HG02571 (cell line): ENCODE data around the gene GPR151.

Experiments used
- ATAC-seq: cut with Tn5 transposase; IDR thresholded peaks from one replicate; pipeline ENCODE4 v1.9.1; 2021; ENCODE audit warnings: mild to moderate bottlenecking, moderate library complexity; ENCODE audit not compliant: unreplicated experiment

Gene GPR151

DNA sequence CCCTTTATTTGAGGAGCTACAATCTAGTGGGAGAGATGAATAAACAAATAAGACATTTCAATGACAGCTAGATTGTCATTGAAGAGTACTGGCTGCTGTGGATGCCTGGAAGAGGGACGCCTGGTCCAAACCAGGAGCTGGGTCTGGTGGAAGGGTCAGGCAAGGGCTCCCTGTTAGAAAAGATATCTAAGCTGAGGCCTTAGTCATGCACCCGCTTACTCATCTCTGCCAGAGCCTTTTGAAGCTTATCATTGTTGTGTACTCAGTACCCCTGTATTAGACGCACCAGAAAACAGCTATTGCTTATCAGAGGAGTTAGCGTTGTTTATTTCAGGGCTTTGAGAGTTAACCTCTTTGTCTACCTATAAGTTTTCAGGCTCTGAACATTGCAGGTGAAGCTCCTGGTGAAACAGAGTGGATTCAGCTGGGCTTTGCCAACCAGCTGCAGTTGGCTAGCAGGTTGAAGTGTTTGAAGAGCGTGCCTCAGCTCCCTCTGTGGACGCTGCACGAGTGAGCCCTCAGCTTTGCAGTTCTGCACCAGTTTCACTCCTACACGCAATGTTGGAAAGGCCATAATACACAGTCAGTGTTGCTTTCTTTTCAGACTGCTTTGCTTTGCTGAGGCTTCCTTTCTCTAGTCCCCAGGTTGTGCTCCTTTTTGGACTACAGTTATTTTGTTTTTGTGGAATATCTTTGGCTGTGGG, 5.6 kb upstream of the GPR151 start:
- ATAC-seq = no peak

DNA sequence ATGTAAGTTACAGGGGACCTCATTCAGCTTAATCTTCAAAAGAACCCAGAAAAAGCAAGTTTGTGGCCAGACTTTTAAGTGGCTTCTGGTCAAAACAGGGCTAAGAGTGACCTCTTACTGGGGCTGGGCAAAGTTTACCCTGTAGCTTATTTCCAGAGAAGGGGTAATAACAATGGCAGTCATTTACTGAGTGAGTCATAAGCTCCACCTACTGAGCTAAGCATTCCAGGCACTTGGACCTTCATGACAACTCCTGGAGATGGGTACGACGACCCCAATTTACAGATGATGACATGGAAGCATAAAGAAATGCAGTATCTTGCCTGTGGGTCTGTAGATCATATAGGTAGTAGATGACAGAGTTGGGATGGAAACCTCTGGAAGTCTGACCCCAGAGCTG, 4.7 kb upstream of the GPR151 start:
- no peak for ATAC-seq

DNA sequence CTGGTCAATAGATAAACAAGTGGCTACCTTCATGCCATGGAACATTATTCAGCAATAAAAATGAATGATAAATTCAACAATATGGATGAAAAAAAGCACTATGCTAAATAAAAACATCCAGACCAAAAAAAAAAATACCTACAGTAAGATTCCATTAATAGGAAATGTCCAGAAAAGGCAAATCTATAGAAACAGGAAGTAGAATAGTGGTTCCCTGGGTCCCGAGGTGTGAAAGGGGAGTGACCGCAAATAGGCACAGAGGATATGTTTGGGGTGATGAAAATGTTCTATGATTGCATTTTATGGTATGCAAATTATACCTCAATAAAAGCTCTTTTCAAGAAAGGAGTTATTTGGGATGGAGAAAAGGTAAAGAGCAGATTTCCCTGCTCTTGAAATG, 3.6 kb upstream of the GPR151 start:
- no peak for ATAC-seq

- ATAC-seq = no peak
Observed at GRCh38 chr5:146515473-146516150, 378 bp downstream of the GPR151 start.

GRCh38 chr5:146514575-146514974, 1.4 kb downstream of the GPR151 start:
- ATAC-seq = no peak

GRCh38 chr5:146513462-146513861, 2.5 kb downstream of the GPR151 start:
- no peak for ATAC-seq

- ATAC-seq = no peak
Observed at GRCh38 chr5:146510559-146511125, 5.3 kb downstream of the GPR151 start.

- ATAC-seq = no peak
Observed at GRCh38 chr5:146507428-146507827, 8.6 kb downstream of the GPR151 start.

DNA sequence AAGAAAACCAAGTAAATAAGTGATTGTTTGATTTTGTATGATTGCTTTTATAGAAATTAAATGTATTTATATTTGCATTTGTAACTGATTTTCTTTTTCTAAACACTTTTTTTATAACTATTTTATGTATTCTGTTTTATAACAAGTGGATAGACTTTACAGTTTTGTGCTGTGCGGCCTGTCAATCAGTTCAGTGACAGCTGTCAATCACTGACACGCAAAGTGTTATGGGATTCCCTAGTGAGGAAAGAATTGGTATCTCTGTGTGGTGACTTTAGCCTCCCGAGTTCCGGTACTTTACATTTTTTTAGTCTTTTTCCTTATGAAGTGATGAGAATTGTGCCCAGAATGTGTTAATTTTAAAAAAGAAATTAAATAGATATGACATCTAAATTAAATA, 16.3 kb downstream of the GPR151 start:
- no peak for ATAC-seq

GRCh38 chr5:146494656-146495055, 21.3 kb downstream of the GPR151 start:
- ATAC-seq = no peak

DNA sequence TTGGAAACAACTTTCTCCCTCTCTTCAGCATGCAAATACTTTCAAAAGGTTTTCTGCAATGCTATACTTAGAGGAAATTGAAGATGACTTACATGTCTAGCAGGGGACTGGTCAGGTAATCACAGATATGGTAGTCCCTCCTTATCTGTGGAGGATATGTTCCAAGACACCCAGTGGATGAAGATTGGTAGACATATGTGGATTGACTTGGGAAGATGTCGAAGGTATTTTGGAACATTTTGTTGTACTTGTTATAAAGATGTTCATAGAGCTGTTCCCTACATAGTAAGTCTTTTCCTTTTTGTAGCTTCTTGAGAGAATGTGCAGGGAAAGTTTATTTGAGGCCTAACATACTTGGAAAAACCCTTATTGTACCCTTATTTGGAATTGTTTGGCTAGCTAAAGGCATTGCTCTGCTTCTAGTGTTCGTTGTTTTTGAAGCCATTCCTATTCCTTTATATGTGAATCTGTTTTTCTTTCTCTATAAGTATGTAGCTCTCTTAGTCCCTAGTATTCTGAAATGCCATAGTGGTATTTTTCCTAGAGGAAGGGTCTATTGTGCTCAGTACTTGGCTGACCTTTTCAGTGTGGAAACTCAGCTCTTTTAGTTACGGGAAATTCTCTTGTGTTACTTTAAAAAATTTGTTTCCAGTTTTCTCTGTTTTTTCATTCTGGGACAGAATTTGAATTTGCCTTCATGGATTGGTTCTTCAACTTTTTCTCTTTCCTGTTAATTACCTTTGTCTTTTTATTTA, 25.7 kb downstream of the GPR151 start:
- no peak for ATAC-seq

DNA sequence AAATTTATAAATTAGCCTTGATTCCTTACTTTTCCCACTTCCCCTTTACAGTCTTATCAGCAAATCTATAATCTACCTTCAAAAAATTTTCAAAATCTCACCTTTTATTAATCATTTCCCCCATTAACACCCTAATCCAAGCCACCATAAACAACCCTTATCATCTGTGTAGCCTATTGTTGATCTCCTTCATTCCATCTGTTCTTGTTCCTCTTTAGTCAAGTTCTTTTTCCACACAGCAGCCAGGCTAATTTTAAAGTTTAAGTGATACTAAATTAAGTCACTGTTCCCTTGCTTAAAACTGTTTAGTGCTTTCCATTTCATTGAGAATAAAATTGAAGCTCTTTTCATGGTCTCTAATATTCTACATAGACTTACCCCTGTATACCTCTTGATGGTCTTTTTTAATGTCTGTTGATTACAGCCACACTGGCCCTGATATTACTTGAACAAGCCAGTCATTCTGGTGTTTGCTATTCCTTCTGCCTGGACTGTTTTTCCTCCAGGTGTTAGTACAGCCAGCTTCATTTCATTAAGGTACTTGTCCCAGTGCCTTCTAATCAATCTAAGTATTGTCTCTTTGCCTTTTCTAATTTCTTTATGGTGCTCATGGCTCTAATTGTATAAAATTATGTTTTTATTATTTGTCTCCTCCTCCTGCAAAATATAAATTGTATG, 31.1 kb downstream of the GPR151 start:
- no peak for ATAC-seq

- ATAC-seq = no peak
Observed at GRCh38 chr5:146482775-146483174, 33.2 kb downstream of the GPR151 start.

DNA sequence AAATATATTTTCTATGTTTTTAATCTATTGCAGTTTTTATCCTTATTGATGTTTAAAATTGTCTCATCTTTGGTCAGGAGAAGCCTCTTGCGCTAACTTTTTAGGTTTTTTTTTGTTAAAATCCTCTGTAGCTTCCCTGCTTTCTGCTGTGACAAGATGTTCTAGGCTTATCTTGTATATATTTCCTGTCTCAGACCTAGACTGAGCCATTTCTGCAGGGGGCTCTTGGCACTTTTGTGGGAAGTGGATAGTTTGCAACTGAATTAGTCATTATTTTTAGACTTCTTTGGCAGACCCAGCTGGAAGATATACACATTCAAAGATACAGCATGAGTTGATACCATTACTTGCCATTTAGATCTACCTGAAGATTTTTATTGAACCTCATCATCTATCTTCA, 40.1 kb downstream of the GPR151 start:
- ATAC-seq = no peak

DNA sequence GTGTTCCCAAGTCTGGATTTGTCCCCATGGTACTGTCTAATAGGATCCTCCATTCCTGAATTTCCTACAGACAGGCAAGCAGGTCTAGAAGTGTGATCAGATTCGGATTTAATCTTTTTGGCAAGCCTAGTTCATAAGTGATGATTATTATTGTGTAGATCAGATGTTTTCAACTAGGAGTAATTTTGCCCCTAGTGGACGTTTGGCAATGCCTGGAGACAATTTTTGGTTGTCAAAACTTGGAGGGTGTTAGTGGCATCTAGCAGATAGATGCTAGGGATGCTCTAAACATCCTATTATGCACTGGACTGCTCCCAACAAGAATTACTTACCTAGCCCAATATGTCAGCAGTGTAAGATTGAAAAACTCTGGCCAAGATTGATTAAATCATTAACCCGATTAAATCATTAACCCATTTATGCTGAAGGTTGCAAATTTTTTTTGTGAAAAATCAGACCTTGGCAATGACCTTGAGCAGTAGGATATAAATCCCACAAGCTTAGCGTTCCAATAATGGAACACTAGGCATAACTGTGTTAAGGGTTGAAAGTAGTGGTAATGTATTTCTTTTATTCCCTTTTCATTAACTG, 40.7 kb downstream of the GPR151 start:
- no peak for ATAC-seq

GRCh38 chr5:146474065-146474464, 41.9 kb downstream of the GPR151 start:
- ATAC-seq = no peak

- ATAC-seq = no peak
Observed at GRCh38 chr5:146467760-146468159, 48.2 kb downstream of the GPR151 start.

DNA sequence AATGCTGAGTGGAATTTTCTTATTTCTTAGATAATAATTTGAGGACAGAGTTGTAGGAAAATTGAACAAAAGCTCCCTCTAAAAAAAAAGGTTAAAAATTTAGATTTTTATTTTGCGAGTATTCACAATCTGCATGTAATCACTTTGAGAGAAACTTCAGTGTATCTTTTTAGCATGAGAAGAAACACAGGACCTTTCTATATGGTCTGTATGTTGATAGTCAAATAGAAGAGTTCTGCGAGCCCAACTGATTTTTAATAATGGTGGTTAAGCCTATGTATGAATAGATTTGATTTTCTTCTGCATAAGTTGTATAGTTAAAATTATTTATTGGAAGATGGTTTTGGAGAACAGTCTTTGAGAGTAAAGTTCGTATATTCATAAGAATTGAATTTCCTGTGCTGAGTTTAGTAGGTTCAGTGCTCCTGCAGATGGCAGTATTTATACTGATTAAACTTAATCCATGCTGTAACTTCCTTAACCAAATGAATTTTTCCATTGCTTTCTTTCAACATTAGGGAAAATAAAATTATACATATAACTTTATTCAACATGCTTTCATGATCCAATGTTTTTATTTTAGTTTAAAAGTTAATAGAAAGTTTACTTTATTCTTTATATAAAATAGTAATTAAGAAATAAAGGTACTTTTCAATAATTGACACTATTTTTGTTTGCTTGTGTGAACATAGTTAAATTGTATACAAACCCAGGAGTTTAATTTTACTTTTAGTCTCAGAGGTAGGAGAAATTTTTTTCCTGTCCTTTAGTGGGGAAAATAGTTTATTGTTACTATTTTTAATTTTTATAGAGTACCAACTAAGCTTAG, 49.3 kb downstream of the GPR151 start:
- no peak for ATAC-seq

DNA sequence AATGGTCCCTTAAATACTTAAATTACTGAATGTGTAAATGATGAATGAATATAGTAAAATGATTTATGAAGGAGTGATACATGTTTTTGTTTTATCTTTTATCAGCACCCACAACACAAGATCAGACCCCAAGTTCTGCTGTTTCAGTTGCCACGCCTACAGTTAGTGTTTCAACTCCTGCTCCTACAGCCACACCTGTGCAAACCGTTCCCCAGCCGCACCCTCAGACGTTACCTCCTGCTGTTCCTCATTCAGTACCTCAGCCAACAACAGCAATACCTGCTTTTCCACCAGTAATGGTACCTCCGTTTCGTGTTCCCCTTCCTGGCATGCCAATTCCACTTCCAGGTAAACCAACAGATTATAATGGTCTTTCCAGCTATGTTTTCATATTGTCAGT, 52.5 kb downstream of the GPR151 start:
- no peak for ATAC-seq
